B cell (primary cell): ENCODE data around the gene OTOP2.

Experiments
- EZH2 ChIP-seq: IDR thresholded peaks from 2 replicates; pipeline ENCODE4 v1.6.1; 2012; ENCODE audit warnings: borderline replicate concordance, low read depth, mild to moderate bottlenecking, moderate library complexity, low read length; ENCODE audit not compliant: insufficient read depth, poor library complexity, severe bottlenecking
- TF ChIP-seq, protein P1 (sequence below): fragments of 200-600 bp; IDR thresholded peaks from one replicate; pipeline ENCODE4 v1.8.0; 2022; ENCODE audit warnings: antibody characterized with exemption, mild to moderate bottlenecking

DNA sequence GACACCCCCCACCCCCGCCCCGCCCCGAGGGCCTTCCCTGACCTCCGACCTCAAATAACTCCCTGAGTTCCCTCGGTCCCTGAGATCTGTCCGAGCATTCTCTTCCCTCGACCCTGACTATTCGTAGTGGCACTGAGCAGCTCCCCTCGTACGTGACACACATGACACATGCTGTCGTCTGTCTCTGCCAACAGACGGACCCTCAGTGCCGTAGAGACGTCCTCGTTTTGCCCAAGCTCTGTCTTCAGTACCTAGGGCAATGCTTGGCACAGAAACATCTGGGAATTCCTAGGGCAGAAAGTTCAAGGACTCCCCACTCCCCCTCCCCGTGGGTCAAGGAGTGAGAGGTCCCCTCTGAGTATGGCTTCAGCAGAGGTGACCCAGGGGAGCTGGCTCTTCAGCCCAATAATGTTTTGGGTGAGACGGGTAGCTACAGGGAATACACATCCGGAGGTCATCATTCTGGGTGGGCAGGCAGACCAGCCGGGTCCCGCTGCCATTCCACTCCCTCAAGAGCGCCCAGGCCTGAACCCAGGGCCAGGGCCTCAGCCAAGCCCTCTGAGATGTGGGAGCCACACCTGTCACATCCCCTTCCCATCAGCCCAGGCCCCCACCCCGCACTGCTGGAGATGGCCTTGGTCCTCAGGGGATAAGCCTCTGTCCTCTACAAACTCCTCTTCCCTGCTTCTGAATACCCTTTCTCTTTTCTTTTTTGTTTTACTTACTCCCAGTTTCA lies 30.0 kb upstream of the OTOP2 start:
- TF ChIP-seq, protein P1, sequence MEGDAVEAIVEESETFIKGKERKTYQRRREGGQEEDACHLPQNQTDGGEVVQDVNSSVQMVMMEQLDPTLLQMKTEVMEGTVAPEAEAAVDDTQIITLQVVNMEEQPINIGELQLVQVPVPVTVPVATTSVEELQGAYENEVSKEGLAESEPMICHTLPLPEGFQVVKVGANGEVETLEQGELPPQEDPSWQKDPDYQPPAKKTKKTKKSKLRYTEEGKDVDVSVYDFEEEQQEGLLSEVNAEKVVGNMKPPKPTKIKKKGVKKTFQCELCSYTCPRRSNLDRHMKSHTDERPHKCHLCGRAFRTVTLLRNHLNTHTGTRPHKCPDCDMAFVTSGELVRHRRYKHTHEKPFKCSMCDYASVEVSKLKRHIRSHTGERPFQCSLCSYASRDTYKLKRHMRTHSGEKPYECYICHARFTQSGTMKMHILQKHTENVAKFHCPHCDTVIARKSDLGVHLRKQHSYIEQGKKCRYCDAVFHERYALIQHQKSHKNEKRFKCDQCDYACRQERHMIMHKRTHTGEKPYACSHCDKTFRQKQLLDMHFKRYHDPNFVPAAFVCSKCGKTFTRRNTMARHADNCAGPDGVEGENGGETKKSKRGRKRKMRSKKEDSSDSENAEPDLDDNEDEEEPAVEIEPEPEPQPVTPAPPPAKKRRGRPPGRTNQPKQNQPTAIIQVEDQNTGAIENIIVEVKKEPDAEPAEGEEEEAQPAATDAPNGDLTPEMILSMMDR, result no peak
- TF ChIP-seq EZH2, result no peak
